HG03064 (cell line): Measurements from ENCODE around the gene VSIG1.

Experiments
- ATAC-seq: cut with Tn5 transposase; IDR thresholded peaks from one replicate; pipeline ENCODE4 v1.9.1; 2021; ENCODE audit warnings: low read depth; ENCODE audit not compliant: unreplicated experiment

Gene VSIG1

GRCh38 chrX:108044554-108045256, at the start of gene VSIG1:
Gene VSIG1, plus strand, starts transcription at chrX:108045065. Its CDS starts 66 bp downstream, at chrX:108045131.
- ATAC-seq = no peak

- ATAC-seq = no peak
Measured at GRCh38 chrX:107996124-107996523, 48.7 kb upstream of the VSIG1 start.

DNA sequence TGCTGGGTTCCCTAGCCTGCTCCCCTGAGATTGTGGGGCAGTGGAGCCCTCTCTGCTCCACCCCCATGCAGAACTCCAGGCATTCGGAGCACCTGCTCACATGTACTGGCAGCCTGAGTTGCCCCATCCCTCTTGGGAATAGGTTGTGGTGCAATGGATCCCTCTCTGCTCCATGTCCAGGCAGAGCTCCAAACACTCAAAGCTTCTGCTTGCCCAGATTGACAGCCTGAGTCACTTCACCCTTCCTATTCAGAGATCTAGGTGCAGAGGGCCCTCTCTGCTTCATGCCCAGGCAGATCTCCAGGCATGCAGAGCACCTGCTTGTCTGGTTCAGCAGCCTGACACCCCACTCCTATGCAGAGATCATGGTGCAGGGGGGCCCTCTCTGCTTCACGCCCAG, 44.1 kb upstream of the VSIG1 start:
- peak; percentile 59 for ATAC-seq

- peak; percentile 53 for ATAC-seq
Measured at GRCh38 chrX:108001218-108001814, 43.5 kb upstream of the VSIG1 start.

DNA sequence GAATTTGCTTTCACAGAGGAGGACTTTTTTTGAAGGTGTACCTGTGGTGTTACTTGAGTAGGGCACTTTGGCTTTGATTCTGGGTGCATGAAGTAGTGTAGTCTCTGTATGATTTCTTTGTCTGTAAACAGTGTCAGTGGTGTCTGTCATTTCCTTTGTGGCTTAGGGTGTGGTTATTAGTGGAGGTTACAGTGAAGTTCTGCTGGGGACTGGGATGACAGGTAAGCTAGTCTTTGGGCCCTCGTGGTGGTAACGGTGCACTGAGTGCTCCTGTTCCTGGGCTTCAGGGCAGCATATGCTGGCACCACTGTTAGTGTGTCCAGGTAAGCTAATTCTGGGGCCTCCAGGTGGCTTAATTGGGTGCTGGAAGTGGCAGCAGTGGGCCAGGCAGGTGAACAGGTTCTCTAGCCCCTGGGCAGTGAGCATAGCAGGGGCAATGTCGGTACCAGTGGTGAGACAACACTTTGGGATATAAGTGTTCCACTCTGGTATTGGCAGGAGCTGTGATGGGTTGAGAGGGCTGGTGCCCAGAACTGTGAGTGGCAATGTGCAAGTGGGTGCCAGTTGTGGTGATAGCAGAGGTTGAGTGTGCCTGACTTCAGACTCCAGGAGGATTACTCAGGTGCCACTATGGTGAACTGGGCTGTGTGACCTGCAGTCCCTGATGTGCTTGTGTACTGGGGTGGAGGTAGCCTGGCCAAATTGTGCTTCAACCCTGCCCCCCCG, 26.0 kb upstream of the VSIG1 start:
- ATAC-seq = no peak

DNA sequence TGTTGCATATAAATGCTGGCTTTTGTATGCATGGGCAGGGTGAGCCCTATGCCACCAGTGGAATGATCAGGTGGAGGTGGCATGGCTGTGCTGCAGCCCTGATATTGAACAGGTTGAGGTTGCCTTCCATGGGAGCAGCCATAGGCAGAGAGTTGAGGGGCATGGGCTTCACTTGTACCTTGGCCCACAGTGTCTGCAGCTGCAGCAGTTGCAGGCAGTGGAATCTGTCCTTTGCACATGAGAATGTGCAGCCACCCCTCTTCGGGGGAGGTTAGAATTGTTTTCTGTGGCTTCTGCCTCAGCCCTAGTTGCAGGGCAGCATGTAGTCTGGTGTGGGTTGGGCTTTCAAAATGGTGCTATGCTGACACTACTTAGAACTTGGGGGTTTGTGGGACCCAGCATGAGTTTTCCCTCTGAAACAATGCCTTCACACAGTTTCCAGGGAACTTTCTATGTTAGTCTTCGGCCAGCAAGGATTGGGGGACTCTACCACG, 25.4 kb upstream of the VSIG1 start:
- no peak for ATAC-seq

DNA sequence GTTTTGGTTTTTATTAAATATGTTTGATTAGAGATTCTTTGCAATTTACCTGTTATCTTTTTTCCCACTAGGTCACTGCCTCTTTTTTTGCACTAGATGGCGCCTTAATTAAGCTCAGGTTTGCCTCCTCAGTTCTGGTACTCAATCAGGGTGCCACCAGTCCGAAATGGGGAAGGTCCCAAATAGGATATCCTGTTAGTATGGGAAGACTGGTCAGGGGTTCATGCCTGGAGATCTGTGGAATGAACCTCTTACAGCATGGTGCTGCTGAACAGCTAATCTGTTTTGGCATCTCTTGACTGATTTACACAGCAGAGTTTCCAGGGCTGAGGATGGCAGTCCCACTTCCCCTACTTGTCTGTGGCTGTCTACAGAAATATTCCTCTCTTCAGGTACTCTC, 24.2 kb upstream of the VSIG1 start:
- ATAC-seq = no peak

GRCh38 chrX:108022491-108023089, 22.3 kb upstream of the VSIG1 start:
- ATAC-seq = no peak

DNA sequence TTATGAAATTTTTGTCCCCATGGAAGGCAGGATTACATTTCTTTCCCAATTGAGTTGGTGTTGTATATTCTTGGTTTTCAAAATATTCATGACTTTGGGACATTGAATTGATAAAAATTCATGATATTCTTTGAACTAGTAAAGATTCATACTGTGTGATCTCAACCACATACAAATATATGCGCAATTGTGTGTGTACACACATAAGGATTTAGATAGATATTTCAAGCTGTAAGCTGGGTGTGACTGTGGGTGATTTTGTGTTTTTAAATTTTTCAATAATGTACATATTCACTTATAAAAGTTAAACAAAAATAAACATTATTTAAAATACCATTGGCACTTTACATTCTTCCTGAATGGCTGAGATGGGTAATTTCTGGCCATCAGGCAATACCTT, 19.5 kb upstream of the VSIG1 start:
- no peak for ATAC-seq

- ATAC-seq = no peak
Measured at GRCh38 chrX:108025954-108026600, 18.8 kb upstream of the VSIG1 start.

DNA sequence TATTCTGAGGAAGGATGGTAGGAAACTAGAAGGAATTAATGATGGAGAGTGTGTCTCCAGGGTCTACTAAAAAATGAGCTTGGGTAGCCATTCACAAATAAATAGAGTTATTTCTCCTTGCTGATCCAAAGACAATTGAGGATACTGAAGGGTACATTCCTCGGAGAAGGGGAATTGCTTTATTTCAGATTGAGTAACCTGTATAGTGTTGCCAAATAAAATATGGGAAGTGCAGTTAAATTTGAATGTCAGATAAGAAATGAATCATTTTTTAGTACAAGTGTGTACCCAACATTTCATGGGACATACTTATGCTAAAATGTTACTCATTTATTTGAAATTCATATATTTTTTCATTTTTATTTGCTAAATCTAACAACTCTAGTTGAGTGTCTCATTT, 16.0 kb upstream of the VSIG1 start:
- ATAC-seq = no peak

DNA sequence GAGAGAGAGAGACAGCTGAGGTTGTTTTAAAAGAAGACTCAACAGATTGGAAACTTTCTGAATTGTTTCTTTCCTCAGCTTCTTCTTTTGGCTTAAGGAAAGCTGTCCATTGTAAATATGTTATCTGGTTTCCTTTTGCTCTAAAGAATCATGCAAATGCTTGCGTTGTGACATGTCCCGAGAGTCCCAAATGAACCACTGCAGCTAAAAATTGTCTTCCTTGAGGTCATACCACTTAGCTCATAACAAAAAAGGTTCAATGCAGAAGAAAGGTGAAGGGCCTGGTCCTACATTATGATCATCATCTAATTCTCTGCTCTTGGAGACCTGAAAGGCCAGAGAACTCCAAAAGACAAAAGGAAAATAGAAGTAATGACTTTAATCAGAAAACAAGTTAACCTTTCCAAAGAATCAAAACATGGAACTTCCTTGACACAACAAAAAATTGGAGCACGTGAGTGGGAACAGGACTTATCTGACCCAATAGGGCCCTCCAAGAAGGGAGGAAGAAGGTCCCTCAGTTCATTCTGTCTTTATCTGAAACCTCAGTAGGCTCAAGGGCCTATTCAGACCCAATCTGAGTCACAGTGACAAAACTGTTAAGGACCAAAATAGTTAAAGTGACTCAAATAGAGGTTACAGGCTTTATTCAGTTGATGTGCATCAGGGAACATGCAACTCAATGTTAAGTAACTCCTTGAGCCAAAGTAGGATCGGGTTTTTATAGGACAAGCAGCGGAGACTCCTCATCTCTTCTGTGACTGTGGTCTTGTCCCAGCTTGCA, 14.7 kb upstream of the VSIG1 start:
- no peak for ATAC-seq

DNA sequence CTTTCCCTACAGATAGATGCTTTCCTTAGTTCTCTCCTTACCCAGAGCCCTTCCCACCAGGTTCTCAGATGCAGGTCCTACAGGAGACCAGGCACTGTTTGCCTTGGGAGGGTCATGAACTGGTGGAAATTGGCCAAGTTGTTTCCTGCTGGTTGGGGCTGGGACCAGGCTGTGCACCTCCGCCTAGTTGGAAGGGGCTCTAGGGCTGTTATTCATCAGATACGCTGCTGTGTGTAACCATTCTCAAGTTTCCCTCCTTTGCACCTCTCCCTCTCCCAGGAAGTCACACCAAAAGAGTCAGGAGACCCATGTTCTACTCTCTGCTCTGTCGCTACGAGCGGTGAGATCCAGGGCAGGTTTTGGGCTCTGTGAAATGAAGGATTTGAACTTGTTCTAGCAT, 11.9 kb upstream of the VSIG1 start:
- ATAC-seq = no peak

DNA sequence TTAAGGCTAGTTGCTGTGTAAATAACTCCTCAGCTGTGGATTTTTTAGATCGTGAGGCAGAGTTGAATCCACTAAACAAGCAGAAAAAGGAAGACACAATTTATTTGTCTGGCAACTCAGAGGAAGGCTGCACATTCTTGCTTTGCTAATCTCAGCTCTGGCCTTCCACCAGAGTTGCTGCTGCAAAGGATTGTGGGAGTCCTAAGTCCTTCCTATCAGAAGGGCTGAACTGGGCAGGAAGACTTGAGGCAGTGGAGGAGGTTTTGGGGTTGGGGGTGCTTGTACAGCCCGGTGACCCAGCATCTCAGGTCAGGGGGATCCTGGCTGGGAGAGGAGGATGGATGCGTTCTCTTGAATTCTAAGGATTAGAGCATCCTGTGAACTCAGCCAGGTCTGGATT, 11.0 kb upstream of the VSIG1 start:
- no peak for ATAC-seq

DNA sequence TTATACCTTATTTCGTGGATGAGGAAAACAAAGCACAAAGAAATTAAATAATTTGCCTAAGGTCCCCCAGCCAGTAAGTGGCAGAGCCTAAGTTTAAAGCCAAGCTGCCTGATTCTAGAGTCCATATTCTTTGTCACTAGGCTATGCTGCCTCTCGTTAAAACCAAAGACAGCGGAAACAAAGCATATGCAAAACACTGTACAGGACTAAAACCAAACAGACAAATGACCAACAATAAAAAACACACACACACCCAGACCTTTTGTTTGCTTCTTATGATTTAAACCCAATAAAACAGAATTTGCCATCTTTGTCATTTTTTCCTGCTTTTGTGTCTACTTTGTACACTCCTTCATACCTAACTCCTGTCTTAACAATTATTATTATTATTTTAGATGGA, 10.1 kb upstream of the VSIG1 start:
- no peak for ATAC-seq

DNA sequence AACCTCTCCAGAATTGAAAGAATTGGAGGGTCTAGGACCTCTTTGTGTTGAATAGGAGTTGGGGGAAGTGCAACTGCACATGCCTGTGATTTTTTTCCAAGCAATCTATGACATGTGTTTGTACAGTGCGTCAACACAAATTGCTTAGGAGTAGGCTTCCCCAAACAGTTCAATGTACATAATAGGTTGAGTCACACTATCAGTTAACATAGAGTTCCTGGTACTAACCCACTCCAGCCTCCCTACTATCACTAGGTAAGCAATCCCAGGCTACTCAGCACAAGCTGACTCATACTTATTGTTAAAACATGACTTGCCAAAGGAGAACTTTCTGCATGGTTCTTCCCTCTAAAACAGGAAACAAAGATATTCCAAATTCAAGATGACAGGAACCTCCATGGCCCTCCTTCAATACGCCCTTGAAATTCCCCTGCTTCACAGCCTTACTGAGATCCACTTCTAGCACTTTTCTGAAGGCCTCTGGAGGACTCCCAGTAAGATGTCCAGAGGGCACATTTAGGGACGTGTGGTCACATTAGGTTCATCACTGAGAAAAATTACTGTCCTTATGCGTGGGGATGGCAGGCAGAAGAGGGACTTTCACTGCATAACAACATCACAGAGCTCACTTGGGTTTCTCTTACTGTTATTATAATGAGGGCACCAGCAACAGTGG, 8.4 kb upstream of the VSIG1 start:
- no peak for ATAC-seq

DNA sequence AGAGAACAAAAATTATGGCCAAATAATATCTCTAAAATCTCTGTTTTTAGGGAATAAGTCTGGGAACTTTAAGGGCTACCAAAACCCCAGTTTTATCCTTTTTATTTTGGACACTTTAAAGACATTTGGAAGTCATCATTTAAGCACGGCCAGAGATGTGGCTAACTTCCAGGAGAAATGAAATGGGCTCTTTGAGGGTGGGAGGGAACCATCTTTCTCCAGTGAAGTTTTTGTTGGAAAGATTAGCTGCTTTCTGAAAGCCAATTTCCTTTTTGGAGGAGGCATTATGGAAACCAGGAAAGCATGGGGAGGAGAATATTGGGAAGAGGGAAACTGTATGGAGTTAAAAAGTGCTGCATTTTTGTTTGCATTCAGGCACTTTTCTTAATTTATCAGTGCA, 4.8 kb downstream of the VSIG1 start:
- ATAC-seq = no peak

DNA sequence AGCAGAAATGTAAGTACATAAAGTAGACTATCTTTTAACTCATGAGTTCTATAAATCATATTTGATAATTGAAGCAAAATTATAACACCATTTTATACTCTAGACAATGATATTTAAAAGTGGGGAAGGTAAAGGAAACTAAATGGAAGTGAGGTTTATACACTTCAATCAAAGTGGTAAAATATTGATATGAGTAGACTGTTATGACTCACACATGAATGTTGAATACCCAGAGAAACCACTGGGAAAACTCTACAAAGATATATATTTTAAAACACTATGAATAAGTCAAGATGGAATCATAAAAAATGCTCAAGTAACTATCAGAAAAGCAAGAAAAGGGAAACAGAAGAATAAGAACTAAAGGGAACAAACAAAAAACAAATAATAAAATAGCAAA, 8.4 kb downstream of the VSIG1 start:
- ATAC-seq = no peak

GRCh38 chrX:108055546-108055945, 10.7 kb downstream of the VSIG1 start:
- ATAC-seq = no peak

DNA sequence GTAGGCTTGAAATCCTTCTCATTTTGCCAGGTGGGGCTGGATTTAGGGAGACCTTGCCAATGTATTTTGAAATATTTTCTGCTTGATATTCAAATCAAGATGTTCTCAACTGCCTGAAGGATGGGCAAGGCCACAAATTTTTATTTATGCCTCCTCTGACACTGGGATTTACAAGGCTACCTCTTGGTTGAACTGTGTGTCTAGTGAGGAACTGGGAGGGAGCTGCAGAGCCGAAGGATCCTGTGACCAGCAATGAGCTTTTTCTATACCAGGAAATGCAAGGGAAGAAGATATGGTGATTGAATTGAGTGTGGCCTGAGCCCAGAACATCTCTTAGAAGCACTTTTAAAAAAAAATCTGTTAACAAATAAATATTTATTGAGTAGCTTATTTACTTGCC, 14.9 kb downstream of the VSIG1 start:
- no peak for ATAC-seq
